GM15510 (cell line): ENCODE measurements around the gene CMC2.

Experiments
- POLR2A ChIP-seq: IDR thresholded peaks from 3 replicates; pipeline ENCODE4 v1.6.1; 2011; ENCODE audit warnings: borderline replicate concordance; ENCODE audit not compliant: insufficient read length; ENCODE audit errors: extremely low read depth

CMC2 gene

DNA sequence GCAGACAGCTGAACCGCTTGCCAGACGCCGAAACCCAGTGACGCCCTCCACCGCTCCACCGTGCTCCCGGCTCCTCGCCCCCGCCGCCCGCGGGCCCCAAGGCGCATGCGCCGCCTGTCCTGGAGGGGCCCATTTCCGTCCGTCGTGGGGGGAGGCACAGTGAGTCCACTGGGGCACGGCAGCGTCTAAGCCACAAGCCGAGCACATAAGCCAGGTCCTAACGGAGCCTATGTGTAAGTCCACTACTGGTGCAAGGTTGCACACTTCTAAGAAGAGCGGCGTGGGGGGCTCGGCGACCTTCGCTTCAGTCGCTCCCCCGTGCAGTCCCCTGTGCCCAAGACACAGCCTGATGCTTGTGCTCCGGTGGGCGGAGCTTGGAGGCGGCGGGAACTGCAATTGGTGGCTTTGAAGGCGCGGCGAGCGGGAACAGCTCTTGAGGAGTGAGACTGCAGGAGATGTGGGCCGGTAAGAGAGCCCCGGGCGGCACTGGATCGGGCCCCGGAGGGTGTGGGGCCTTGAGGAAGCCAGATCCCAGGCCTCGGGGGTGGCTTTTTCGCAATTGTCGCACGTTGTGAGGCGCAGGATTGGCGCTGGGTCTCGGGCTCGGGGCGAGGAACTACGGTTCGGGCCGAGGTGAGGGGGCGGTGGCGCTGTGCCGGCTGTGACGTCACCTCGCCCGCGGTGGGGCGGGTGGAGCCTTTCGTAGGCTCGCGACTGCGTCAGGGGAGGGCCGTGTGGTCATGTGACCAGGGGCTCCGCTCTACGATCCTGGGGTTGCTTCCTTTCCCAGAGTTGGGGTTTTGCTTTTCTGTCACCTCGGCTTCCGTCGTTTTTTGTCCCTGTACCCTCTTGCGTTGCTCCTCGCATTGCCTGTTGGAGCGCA, at the start of gene CMC2, which contains the start of gene CENPN:
CMC2 (minus strand) TSS at position 73 of the 883 bp plus-strand sequence. CDS start 9,491 bp downstream, outside the sequence.
CENPN (plus strand) TSS at position 402 of the 883 bp plus-strand sequence. CDS start 4,726 bp downstream, outside the sequence.
- TF ChIP-seq POLR2A = peak; percentile 63

GRCh38 chr16:81053761-81054160, 47.1 kb upstream of the CMC2 start:
- TF ChIP-seq POLR2A = no peak

DNA sequence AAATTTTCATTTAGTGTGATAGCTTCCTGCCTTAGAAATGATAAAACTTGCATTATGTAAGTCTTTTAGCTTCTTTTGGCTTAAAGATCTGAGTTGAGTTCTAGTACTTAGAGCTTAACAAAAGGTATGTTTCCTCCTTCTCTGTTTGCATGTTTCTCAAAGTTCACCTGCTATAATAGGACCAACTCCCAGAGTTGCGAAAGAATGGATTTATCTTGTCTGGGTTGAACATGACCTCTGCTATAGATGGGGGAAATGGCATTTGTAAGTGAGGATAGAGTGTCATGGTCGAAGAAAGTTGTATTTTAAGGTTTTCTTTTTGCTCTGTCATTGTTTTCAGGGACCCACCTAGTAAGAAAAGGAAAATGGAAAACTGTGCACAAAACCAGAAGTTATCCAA, 36.1 kb upstream of the CMC2 start:
- no peak for TF ChIP-seq POLR2A

DNA sequence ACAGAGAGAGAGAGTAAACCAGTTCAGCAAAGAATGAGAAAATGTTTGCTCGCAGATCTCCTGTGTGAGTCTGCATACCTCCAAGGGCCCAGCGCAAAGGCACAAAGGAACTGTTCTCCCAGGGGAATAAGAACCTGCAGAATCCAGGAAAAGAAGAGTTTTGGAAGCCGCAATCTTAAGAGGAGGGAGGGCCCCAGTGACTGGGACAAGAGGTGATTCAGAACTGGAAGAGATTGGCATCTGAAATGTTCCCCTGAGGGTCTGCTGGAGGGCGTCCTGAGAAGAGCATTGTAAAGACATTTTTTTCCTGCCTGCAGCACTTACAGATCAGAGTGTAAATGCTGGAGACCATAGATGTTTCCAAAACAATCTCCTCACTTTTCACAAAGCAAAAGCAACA, 35.0 kb upstream of the CMC2 start:
- no peak for TF ChIP-seq POLR2A

DNA sequence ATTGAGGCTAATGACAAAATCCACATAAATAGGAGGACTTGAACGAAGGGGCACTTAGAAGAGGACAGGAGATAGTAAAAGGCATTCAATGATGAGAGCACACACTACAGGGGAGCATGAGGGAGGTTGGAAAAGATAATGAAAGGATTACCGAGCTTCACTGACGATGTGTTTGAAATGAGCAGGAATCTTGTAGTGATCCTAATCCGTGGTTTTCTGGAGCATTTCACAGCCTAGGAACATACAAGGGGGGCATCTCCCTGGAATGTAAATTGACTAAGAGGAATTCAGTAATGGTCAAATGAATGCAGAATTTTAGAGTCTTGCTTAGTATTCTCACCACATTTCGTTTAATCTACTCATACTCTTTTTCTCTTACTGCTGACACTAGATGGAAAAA, 34.2 kb upstream of the CMC2 start:
- TF ChIP-seq POLR2A = no peak

DNA sequence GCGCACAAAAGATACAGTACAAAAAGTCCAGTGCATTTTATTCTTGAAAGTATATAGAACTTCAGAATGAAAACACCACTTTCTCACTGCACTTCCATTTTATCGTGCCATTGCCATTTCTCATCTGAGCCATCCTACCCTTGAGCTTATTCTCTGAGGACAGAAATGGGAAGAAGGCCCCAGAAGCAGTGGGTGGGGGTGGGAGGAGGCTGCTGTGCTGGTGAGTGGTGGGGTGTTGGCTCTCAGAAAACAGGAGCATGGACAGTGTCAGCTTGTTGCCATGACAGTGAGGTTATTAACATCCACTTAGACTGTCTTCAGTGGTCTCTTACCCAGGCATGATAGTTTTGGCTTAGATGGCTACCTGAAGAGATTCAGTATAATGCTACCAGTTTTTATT, 33.4 kb upstream of the CMC2 start:
- no peak for TF ChIP-seq POLR2A

DNA sequence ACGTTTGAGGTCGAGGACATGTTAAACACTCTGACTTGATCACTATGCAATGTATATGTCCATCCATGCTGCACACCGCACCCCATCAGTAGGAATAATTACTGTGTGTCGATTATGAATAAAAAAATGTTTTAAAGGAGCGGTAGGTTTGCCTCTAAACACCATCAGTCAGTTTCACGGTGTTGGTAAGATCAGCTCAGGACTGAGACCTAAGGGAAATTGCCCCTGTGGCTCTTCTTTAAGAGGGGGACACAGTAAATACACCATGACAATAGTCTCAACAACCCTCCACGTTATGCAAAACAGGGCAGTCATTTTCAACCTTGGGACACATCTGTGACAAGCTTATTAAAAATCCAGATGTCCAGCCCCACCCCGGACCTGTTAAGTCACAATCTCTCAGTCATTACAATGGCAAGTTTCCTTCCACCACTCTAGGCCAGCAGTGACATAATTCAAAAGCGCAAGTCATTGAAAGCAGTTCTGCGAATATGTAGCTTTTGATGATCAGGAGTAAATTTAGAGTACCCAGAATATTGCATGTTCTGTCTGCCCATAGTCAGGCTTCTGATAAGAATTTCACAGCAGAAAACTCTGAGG, 30.2 kb upstream of the CMC2 start:
- no peak for TF ChIP-seq POLR2A

- no peak for TF ChIP-seq POLR2A
Observed at GRCh38 chr16:81035975-81036750, 29.5 kb upstream of the CMC2 start.

GRCh38 chr16:81035398-81035974, 28.8 kb upstream of the CMC2 start, which contains the start of gene ATMIN:
TSS of gene ATMIN (plus strand) at chr16:81035842. CDS start at chr16:81035871, 29 bp downstream.
- peak; percentile 82 for TF ChIP-seq POLR2A

GRCh38 chr16:81029930-81030604, 23.4 kb upstream of the CMC2 start:
- no peak for TF ChIP-seq POLR2A

DNA sequence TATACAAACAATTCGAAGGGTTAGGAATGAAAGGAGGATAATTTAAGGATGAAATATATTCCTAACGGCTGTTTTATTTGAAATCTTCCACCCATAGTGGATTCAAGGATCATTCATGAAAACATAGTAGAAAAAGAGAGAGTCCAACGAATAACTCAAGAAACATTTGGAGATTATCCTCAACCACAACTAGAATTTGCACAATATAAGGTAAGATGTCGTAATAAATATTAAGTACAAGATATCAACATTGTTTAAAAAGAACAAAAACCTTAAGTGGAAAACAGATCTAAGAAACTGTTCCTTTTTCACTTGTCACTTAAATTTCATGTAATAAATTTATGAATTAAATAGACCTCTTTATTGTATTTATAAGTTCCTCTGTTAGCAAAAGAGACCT, 19.7 kb upstream of the CMC2 start:
- TF ChIP-seq POLR2A = no peak

GRCh38 chr16:81018496-81018895, 11.8 kb upstream of the CMC2 start:
- TF ChIP-seq POLR2A = no peak

DNA sequence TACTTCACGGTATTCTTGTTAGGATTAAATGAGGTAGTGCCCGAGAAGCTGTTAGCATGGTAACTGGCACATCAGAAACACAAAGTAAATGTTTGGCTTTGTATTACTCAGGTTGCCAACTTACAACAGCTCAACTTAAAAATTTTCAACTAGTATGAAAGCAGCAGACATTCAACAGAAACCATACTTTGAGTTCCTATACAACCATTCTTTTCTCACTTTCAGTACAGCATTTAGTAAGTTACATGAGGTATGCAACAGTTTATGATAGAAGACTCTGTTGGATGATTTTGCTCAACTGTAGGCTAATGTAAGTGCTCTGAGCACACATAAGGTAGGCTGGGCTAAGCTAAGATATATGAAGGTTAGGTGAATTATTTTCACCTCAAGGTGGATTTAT, 8.0 kb upstream of the CMC2 start:
- TF ChIP-seq POLR2A = no peak

- no peak for TF ChIP-seq POLR2A
Observed at GRCh38 chr16:81012974-81013373, 6.3 kb upstream of the CMC2 start.
